GM19099 (cell line): ENCODE data around the gene DOK4.

Experiments used
- POLR2A ChIP-seq: IDR thresholded peaks from 3 replicates; pipeline ENCODE4 v1.6.1; 2011; ENCODE audit warnings: low read depth; ENCODE audit not compliant: insufficient read length; ENCODE audit errors: extremely low read depth

Gene DOK4

GRCh38 chr16:57512296-57513001 is 26.2 kb upstream of the DOK4 start:
- no peak for TF ChIP-seq POLR2A

DNA sequence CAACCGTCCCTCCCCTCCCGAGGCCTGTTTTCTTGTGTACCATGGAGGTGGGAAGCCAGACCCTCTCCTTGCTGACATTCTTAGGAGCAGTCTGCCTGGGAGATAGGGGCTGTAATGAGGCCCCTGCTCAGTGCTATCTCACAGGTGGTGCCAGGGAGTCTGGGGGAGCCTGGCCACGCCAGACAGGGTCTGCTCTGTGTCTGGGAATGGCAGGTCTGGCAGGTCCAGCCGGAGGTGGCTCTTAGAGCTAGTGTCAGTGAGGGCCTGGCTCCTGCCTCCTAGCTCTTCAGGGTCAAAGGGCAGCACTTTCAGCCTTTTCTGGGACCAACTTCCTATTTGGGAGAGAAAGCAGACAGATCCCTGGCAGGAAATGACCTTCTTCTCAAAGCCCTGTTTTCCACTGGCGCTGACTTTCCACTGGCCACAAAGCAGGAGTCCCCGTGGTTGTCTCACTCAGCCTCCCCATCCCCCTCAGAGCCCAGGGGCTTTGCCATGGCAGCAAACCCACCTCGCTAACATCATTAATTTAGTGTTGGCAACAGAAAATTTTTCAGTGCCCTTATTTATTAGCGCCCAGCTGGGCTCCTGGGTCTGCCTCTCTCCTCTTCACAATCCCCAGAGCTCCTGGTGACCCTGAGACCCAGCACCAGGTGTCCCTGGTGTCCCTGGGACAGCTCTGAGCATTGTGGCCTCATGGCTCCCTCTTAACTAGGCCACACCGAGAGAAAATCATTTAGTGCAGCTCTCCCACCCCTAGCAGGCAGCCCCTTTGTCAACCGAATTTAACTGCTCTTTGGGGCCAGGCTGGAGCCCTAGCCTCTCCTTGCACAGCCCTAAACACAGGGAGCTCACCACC is 24.0 kb upstream of the DOK4 start:
- TF ChIP-seq POLR2A = no peak

GRCh38 chr16:57509231-57509923 is 23.1 kb upstream of the DOK4 start:
- TF ChIP-seq POLR2A = no peak

DNA sequence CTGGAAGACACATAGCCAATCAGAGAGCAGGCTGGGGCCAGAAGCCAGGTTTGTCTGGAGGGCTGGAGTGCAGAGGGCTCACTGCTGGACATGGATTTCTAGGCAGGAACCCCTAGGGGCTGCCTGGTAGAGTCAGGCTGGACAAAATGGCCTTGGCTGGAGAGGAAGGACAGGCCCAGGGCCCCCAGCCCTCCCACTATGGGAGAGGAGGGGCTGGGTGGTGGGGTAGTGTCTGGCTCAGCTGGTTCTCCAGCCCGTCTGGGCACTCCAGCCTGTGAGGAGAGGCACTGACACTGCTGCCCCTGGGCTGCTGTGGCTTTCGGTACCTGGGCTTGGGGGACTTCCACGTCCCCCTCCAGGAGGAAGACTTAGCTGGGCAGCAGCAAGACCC is 21.7 kb upstream of the DOK4 start:
- no peak for TF ChIP-seq POLR2A

- no peak for TF ChIP-seq POLR2A
Observed at GRCh38 chr16:57507136-57508034, 21.1 kb upstream of the DOK4 start.

DNA sequence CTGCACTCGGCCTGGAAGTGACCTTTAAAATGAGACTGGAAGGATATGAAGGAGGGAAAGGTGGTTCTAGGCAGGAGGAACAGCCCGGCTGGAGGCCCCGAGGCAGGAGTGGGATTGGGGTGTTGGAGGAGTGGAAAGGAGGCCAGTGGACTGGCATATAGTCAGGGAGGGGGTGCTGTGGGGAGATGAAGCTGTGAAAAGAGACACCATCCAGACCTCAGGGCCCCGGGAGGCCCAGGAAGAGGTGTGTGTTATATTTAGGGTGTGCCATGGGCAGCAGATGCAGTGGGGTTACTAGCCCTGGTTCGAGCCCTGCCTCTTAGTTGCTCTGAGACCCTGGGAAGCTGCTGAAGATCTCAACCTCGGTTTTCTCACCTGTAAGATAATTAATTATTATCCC is 18.9 kb upstream of the DOK4 start:
- no peak for TF ChIP-seq POLR2A

GRCh38 chr16:57504491-57504890 is 18.2 kb upstream of the DOK4 start:
- no peak for TF ChIP-seq POLR2A

GRCh38 chr16:57504001-57504400 is 17.7 kb upstream of the DOK4 start:
- no peak for TF ChIP-seq POLR2A

GRCh38 chr16:57503366-57503765 is 17.1 kb upstream of the DOK4 start:
- TF ChIP-seq POLR2A = no peak

DNA sequence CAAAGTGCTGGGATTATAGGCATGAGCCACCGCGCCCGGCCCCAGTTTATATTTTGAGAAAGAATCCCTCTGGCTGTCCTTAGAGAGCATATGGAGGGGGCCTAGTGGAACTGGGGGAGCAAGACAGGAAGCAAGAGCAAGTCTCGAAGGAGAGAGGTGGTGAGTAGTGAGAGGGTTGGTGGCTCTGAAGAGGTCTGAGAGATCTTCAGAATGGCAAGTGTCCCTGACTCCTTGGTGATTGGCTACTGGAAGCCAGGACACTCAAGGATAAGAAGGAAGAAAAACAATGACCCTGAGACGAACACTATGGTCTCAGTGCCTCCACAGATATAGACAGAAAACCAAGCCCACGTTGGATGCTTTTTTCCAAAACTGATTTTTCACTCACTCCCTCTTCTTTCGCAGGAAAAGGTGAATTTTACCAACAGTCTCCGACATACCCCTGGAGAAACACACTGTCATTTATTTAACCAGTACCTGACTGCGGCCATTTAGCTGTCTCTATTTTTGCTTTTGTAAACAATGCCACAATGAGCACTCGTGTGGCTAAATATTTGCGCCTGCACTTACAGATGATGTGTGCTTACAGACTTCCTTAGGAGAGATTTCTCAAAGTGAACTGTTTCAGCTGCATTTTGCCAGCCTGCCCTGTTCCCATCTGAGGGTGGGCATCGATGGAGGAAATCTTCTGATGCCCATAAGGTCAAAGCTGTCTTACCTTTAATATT is 15.9 kb upstream of the DOK4 start:
- no peak for TF ChIP-seq POLR2A

DNA sequence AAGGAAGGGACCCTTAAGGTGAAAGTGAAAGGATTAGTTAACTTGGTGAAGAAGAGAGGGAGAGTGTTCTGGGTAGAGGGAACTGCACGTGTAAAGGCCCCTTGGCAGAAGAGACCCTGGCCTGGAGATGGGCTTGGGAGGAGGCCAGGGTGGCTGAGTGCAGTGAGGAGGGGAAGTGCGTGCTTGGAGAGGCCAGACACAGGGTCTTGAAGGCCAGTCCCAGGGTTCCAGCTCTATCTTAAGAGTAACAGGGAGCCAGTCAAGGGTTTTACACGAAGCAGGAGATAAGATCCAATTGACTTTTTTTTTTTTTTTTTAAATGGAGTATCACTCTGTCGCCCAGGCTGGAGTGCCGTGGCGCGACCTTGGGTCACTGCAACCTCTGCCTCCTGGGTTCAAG is 15.2 kb upstream of the DOK4 start:
- no peak for TF ChIP-seq POLR2A

DNA sequence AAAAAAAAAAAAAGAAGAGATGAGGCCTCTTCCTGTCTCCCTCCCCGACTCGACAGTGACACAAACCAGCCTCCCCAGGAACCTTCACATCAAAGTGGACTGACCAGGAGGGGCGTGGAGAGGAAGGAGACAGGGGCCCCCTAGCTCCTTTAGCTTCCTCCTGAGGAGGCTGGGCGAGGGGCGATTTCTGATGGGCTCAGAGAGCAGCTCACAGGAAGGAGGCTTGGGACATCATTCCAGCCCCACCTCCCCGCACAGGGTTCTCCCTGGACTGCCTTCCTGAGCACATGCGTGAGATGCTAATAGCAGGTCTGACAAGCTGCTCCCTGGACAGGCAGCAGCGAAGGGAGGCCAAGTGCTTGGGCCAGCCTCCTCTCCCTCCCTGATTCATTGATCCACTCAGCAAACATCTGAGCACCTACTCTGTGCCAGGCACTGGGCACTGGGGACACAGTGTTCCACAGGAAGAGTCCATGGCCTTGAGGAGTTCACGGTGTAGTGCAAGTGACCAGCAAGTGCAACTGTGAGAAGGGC is 14.4 kb upstream of the DOK4 start:
- TF ChIP-seq POLR2A = no peak

DNA sequence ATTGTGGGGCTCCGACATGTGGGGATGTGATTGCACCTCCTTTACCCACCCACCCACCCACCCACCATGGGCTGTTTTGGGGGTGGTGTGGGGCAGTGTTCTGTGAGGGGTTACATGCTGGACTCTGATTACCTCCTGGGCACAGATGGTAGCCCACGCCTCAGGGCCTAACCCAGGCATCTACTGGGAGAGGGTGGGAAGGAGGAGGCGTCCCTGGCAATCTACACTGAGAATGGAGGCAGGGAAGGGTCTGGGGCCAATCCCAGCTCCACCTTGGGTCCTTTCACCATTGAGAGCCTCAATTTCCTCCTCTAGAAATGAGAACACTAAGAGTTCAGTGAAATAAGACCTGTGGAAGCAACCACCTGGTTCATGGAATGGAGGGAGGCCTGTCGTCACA is 11.7 kb upstream of the DOK4 start:
- TF ChIP-seq POLR2A = no peak

- TF ChIP-seq POLR2A = no peak
Observed at GRCh38 chr16:57497121-57497520, 10.8 kb upstream of the DOK4 start.
